GM21423 (cell line): Measurements from ENCODE around the gene HLA-DPA1.
"Not testable (repeated sequence)": the region's sequence is repeated elsewhere in the genome, so short reads cannot be mapped to it uniquely, and the experiment has no call there.

Experiments
- ATAC-seq: cut with Tn5 transposase; IDR thresholded peaks from one replicate; pipeline ENCODE4 v1.9.1; 2021; ENCODE audit warnings: mild to moderate bottlenecking, moderate library complexity; ENCODE audit not compliant: unreplicated experiment

HLA-DPA1 gene

GRCh38 chr6:33065312-33065711, 8.1 kb downstream of the HLA-DPA1 start:
- no peak for ATAC-seq

GRCh38 chr6:33064723-33065122, 8.7 kb downstream of the HLA-DPA1 start:
- ATAC-seq: no peak

- not testable (repeated sequence) for ATAC-seq
Observed at GRCh38 chr6:33063435-33063834, 10.0 kb downstream of the HLA-DPA1 start.

- no peak for ATAC-seq
Observed at GRCh38 chr6:33061987-33062386, 11.5 kb downstream of the HLA-DPA1 start.

- no peak for ATAC-seq
Observed at GRCh38 chr6:33057222-33058150, 16.0 kb downstream of the HLA-DPA1 start.

GRCh38 chr6:33053230-33053629, 20.2 kb downstream of the HLA-DPA1 start:
- no peak for ATAC-seq

- no peak for ATAC-seq
Observed at GRCh38 chr6:33052627-33053026, 20.8 kb downstream of the HLA-DPA1 start.

GRCh38 chr6:33050014-33050810, 23.2 kb downstream of the HLA-DPA1 start:
- ATAC-seq: no peak

GRCh38 chr6:33049323-33050013, 24.0 kb downstream of the HLA-DPA1 start:
- ATAC-seq: no peak

- ATAC-seq: no peak
Observed at GRCh38 chr6:33040157-33040556, 33.3 kb downstream of the HLA-DPA1 start.

- ATAC-seq: no peak
Observed at GRCh38 chr6:33036535-33036934, 36.9 kb downstream of the HLA-DPA1 start.

- ATAC-seq: no peak
Observed at GRCh38 chr6:33034554-33034953, 38.9 kb downstream of the HLA-DPA1 start.

GRCh38 chr6:33030245-33030644, 43.2 kb downstream of the HLA-DPA1 start:
- no peak for ATAC-seq

GRCh38 chr6:33029328-33030184, 43.9 kb downstream of the HLA-DPA1 start:
- peak; percentile 70 for ATAC-seq

GRCh38 chr6:33028220-33028849, 45.1 kb downstream of the HLA-DPA1 start:
- ATAC-seq: peak; percentile 3

- ATAC-seq: no peak
Observed at GRCh38 chr6:33024521-33024920, 48.9 kb downstream of the HLA-DPA1 start.

GRCh38 chr6:33023536-33023935, 49.9 kb downstream of the HLA-DPA1 start:
- ATAC-seq: no peak

- ATAC-seq: no peak
Observed at GRCh38 chr6:33021917-33022316, 51.5 kb downstream of the HLA-DPA1 start.

- ATAC-seq: no peak
Observed at GRCh38 chr6:33019372-33019771, 54.1 kb downstream of the HLA-DPA1 start.

GRCh38 chr6:33018904-33019303, 54.5 kb downstream of the HLA-DPA1 start:
- peak; percentile 49 for ATAC-seq
